H9 (cell line): ENCODE data around the gene PLCH1. TPM values are rescaled to one million over a fixed set of nuclear protein-coding genes. Genes with fewer than 3 reads are reported as not detected.

Source experiments
- DNase-seq: peaks from one replicate; pipeline ENCODE4 v3.0.0-alpha.2; 2017
- H2AFZ ChIP-seq: one replicate; pipeline ENCODE4 v1.6.1; 2013; ENCODE audit warnings: mild to moderate bottlenecking, low read length, control low read depth, moderate library complexity
- H2AK5ac ChIP-seq: 2 replicates; pipeline ENCODE4 v1.6.1; 2013; ENCODE audit warnings: low read length, control low read depth, mixed read lengths; ENCODE audit not compliant: insufficient read length
- H2BK120ac ChIP-seq: one replicate; pipeline ENCODE4 v1.6.1; 2013; ENCODE audit warnings: low read depth, mild to moderate bottlenecking, low read length, control low read depth, inconsistent platforms; ENCODE audit not compliant: poor library complexity, severe bottlenecking
- H2BK12ac ChIP-seq: 2 replicates; pipeline ENCODE4 v1.6.1; 2013; ENCODE audit warnings: low read length, control low read depth, mixed read lengths, low read depth; ENCODE audit not compliant: insufficient read length
- H2BK15ac ChIP-seq: 2 replicates; pipeline ENCODE4 v1.6.1; 2013; ENCODE audit warnings: low read depth, low read length, control low read depth
- H2BK20ac ChIP-seq: one replicate; pipeline ENCODE4 v1.6.1; 2013; ENCODE audit warnings: low read depth, mild to moderate bottlenecking, low read length, control low read depth, inconsistent platforms; ENCODE audit not compliant: poor library complexity, severe bottlenecking
- H2BK5ac ChIP-seq: 2 replicates; pipeline ENCODE4 v1.6.1; 2013; ENCODE audit warnings: low read length, control low read depth, mixed read lengths; ENCODE audit not compliant: insufficient read length
- H3K14ac ChIP-seq: 2 replicates; pipeline ENCODE4 v1.6.1; 2013; ENCODE audit warnings: low read length, control low read depth; ENCODE audit not compliant: insufficient read depth
- H3K18ac ChIP-seq: 2 replicates; pipeline ENCODE4 v1.6.1; 2013; ENCODE audit warnings: low read depth, mild to moderate bottlenecking, mixed read lengths, low read length, control low read depth; ENCODE audit not compliant: insufficient read length
- H3K23ac ChIP-seq: 2 replicates; pipeline ENCODE4 v1.6.1; 2013; ENCODE audit warnings: low read length, control low read depth, mixed read lengths, low read depth; ENCODE audit not compliant: insufficient read length
- H3K23me2 ChIP-seq: 2 replicates; pipeline ENCODE4 v1.6.1; 2013; ENCODE audit warnings: low read depth, mild to moderate bottlenecking, mixed read lengths, low read length, control low read depth; ENCODE audit not compliant: insufficient read length, poor library complexity, severe bottlenecking
- H3K27ac ChIP-seq: 2 replicates; pipeline ENCODE4 v1.5.1; 2013; ENCODE audit warnings: low read length, control low read depth, mixed read lengths, low read depth; ENCODE audit not compliant: insufficient read length
- H3K27me3 ChIP-seq: 2 replicates; pipeline ENCODE4 v1.6.1; 2013; ENCODE audit warnings: low read length, control low read depth, inconsistent platforms; ENCODE audit not compliant: insufficient read depth
- H3K4ac ChIP-seq: 2 replicates; pipeline ENCODE4 v1.6.1; 2013; ENCODE audit warnings: low read depth, mild to moderate bottlenecking, control low read depth, inconsistent platforms, low read length, moderate library complexity
- H3K4me1 ChIP-seq: 2 replicates; pipeline ENCODE4 v1.6.1; 2013; ENCODE audit warnings: low read length, control low read depth, inconsistent platforms; ENCODE audit not compliant: insufficient read depth
- H3K4me2 ChIP-seq: 2 replicates; pipeline ENCODE4 v1.6.1; 2013; ENCODE audit warnings: low read length, control low read depth, mixed read lengths; ENCODE audit not compliant: insufficient read length, insufficient read depth
- H3K56ac ChIP-seq: 2 replicates; pipeline ENCODE4 v1.6.1; 2013; ENCODE audit warnings: low read depth, mild to moderate bottlenecking, mixed read lengths, low read length, control low read depth; ENCODE audit not compliant: insufficient read length
- H3K79me1 ChIP-seq: 2 replicates; pipeline ENCODE4 v1.6.1; 2013; ENCODE audit warnings: low read depth, mild to moderate bottlenecking, moderate library complexity, low read length, control low read depth, inconsistent platforms; ENCODE audit not compliant: insufficient read depth, poor library complexity, severe bottlenecking
- H3K79me2 ChIP-seq: 2 replicates; pipeline ENCODE4 v1.6.1; 2013; ENCODE audit warnings: low read length, control low read depth, inconsistent platforms; ENCODE audit not compliant: insufficient read depth
- H3K9ac ChIP-seq: 2 replicates; pipeline ENCODE4 v1.6.1; 2013; ENCODE audit warnings: low read length, control low read depth, mixed read lengths; ENCODE audit not compliant: insufficient read length; ENCODE audit errors: extremely low read depth
- H3K9me3 ChIP-seq: one replicate; pipeline ENCODE4 v1.6.1; 2013; ENCODE audit warnings: low read depth, low read length, inconsistent platforms; ENCODE audit not compliant: control insufficient read depth
- H3T11ph ChIP-seq: one replicate; pipeline ENCODE4 v1.6.1; 2013; ENCODE audit warnings: mild to moderate bottlenecking, low read length, control low read depth, inconsistent platforms
- H4K20me1 ChIP-seq: one replicate; pipeline ENCODE4 v1.6.1; 2013; ENCODE audit not compliant: control insufficient read depth, insufficient read length, insufficient read depth
- H4K5ac ChIP-seq: 2 replicates; pipeline ENCODE4 v1.6.1; 2013; ENCODE audit warnings: low read depth, mild to moderate bottlenecking, mixed read lengths, low read length, control low read depth; ENCODE audit not compliant: insufficient read length
- H4K8ac ChIP-seq: replicated peaks from 2 replicates; pipeline ENCODE4 v1.6.1; 2013; ENCODE audit warnings: low read length, control low read depth, mixed read lengths, low read depth; ENCODE audit not compliant: insufficient read length
- H4K91ac ChIP-seq: 2 replicates; pipeline ENCODE4 v1.6.1; 2013; ENCODE audit warnings: low read depth, mild to moderate bottlenecking, moderate library complexity, mixed read lengths, low read length, control low read depth; ENCODE audit not compliant: insufficient read length
- H3K27ac Mint-ChIP-seq, 3 experiments: 2 replicates in 2 of 3; 3 replicates in 1 of 3; pipeline ENCODE4 v1.8.0; 2020 to 2021; ENCODE audit warnings: mixed read lengths in 3 of 3, mild to moderate bottlenecking in 1 of 3, moderate library complexity in 1 of 3
- H3K27me3 Mint-ChIP-seq: 2 replicates; pipeline ENCODE4 v1.8.0; 2021; ENCODE audit warnings: low read depth, mild to moderate bottlenecking, moderate library complexity, mixed read lengths
- H3K36me3 Mint-ChIP-seq, 3 experiments: 2 replicates in 2 of 3; 3 replicates in 1 of 3; pipeline ENCODE4 v1.8.0; 2020 to 2021; ENCODE audit warnings: low read depth in 3 of 3, mixed read lengths in 3 of 3; ENCODE audit not compliant: insufficient read depth in 1 of 3
- H3K4me1 Mint-ChIP-seq, 2 experiments: 2 replicates each; pipeline ENCODE4 v1.8.0; 2020; ENCODE audit warnings: mixed read lengths in 2 of 2
- H3K4me3 Mint-ChIP-seq, 2 experiments: 2 replicates in 1 of 2; 3 replicates in 1 of 2; pipeline ENCODE4 v1.8.0; 2020 to 2021; ENCODE audit warnings: mild to moderate bottlenecking in 2 of 2, mixed read lengths in 2 of 2, moderate library complexity in 1 of 2
- H3K9me3 Mint-ChIP-seq, 2 experiments: 2 replicates in 1 of 2; 3 replicates in 1 of 2; pipeline ENCODE4 v1.8.0; 2020; ENCODE audit warnings: mild to moderate bottlenecking in 2 of 2, mixed read lengths in 2 of 2, moderate library complexity in 1 of 2
- WGBS: extraction: QIAGEN DNeasy Blood & Tissue Kit; methylation state at CpG from one replicate; pipeline ENCODE4 v1.1.7; 2013; ENCODE audit warnings: missing lambda C conversion rate, low lambda C conversion rate, mixed read lengths; ENCODE audit not compliant: insufficient read length; ENCODE audit errors: extremely low coverage; 5-methylcytosine and 5-hydroxymethylcytosine counted together
- total RNA-seq: library from RNA; stranded (reverse); gene quantifications from 2 replicates; pipeline ENCODE4 v1.2.1, GENCODE V29; 2021
- TF ChIP-seq, protein P1 (sequence below): fragments of 200-600 bp; sonication (generic); conservative IDR thresholded peaks from 3 replicates; pipeline ENCODE4 v1.8.0; 2021; ENCODE audit warnings: antibody characterized with exemption, mild to moderate bottlenecking

PLCH1 gene
- total RNA-seq, 1 experiment from 2014 or later = 19.0 TPM

DNA sequence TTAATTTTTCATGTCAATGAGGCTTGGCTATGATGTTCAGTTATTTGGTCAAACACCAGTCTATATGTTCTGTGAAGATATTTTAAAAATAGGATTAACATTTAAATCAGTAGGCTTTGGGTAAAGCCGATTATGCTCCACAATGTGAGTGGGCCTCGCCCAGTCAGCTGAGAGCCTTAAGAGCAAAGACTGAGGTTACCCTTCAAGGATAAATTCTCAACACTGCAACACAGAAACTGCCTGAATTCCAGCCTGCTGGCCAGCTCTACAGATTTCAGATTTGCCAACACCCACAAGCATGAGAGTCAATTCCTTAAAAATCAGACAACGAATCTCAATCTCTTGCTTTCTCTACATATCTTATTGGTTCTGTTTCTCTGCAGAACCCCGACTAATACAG, 188.3 kb downstream of the PLCH1 start:
- no peak overlapping the region for H3K4me2 ChIP-seq
- H3K4me3 Mint-ChIP-seq = no peak overlapping the region
- H4K91ac ChIP-seq = no peak overlapping the region
- H4K5ac ChIP-seq = no peak overlapping the region
- no peak overlapping the region for H3K18ac ChIP-seq
- no peak overlapping the region for H2BK5ac ChIP-seq
- H3K27ac Mint-ChIP-seq = no peak overlapping the region
- H3K27me3 Mint-ChIP-seq = no peaks in the 10 kb centered on the region
- no peak overlapping the region for H2BK20ac ChIP-seq
- H2BK12ac ChIP-seq = no peak overlapping the region
- H3K56ac ChIP-seq = no peak overlapping the region
- H2AFZ ChIP-seq = no peak overlapping the region
- H3K4me1 Mint-ChIP-seq = peaks cover 3 to 5% of the 10 kb centered on the region in 2 experiments; a peak in 3 of 4 replicates
- H3K23me2 ChIP-seq = no peaks in the 10 kb centered on the region
- no peak overlapping the region for H3K9ac ChIP-seq
- H3K36me3 Mint-ChIP-seq = peaks cover 4 to 20% (median 12%) of the 10 kb centered on the region in 3 experiments; a peak in 4 of 7 replicates
- no peaks in the 10 kb centered on the region for H4K20me1 ChIP-seq
- H3K79me2 ChIP-seq = no peaks in the 10 kb centered on the region
- TF ChIP-seq, protein P1, sequence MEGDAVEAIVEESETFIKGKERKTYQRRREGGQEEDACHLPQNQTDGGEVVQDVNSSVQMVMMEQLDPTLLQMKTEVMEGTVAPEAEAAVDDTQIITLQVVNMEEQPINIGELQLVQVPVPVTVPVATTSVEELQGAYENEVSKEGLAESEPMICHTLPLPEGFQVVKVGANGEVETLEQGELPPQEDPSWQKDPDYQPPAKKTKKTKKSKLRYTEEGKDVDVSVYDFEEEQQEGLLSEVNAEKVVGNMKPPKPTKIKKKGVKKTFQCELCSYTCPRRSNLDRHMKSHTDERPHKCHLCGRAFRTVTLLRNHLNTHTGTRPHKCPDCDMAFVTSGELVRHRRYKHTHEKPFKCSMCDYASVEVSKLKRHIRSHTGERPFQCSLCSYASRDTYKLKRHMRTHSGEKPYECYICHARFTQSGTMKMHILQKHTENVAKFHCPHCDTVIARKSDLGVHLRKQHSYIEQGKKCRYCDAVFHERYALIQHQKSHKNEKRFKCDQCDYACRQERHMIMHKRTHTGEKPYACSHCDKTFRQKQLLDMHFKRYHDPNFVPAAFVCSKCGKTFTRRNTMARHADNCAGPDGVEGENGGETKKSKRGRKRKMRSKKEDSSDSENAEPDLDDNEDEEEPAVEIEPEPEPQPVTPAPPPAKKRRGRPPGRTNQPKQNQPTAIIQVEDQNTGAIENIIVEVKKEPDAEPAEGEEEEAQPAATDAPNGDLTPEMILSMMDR = no peak
- no CpG with 5 or more reads among the region's 4 CpGs for whole genome bisulfite sequencing
- no peaks in the 10 kb centered on the region for H3K4me1 ChIP-seq
- no peak overlapping the region for H2BK120ac ChIP-seq
- no peak overlapping the region for H3K27ac ChIP-seq
- no peaks in the 10 kb centered on the region for H3K9me3 Mint-ChIP-seq
- DNase-seq = no peak
- H3K4ac ChIP-seq = no peak overlapping the region
- no peak overlapping the region for H3T11ph ChIP-seq
- no peaks in the 10 kb centered on the region for H3K27me3 ChIP-seq
- H3K79me1 ChIP-seq = no peaks in the 10 kb centered on the region
- H3K23ac ChIP-seq = no peak overlapping the region
- H2AK5ac ChIP-seq = no peak overlapping the region
- H4K8ac ChIP-seq = no peak overlapping the region
- no peak overlapping the region for H2BK15ac ChIP-seq
- H3K9me3 ChIP-seq = no peaks in the 10 kb centered on the region
- H3K14ac ChIP-seq = no peak overlapping the region
